ENCODE results near the gene LRRC4.

Gene LRRC4

GRCh38 chr7:128037081-128037480 lies 5.8 kb upstream of the LRRC4 start:
- TF ChIP-seq POLR2AphosphoS5 (IDR thresholded peaks at IDR 0.05; ENCODE audit: low read depth): no peak
- no peak for TF ChIP-seq GABPA (IDR thresholded peaks at IDR 0.05; ENCODE audit: low read depth)
- no peak for TF ChIP-seq SPI1 (IDR thresholded peaks at IDR 0.05; ENCODE audit: borderline replicate concordance, low read depth)
- TF ChIP-seq REST (IDR thresholded peaks at IDR 0.05; ENCODE audit: insufficient replicate concordance, low read depth): no peak
- TF ChIP-seq CTCF (IDR thresholded peaks at IDR 0.05; ENCODE audit: insufficient read depth, low read length): no peak
- no peak overlapping the region for H3K4me3 ChIP-seq (replicated peaks; ENCODE audit: insufficient read depth, low read length)
- H3K27ac ChIP-seq (replicated peaks): no peak overlapping the region

GRCh38 chr7:128036226-128036940 lies 5.1 kb upstream of the LRRC4 start:
- Histone ChIP-seq H3K27me3 (ENCODE audit: insufficient read depth, poor library complexity, severe bottlenecking) (no peaks in the 10 kb centered on the region), H3K4me3 (replicated peaks; ENCODE audit: insufficient read depth, low read length) (no peak overlapping the region), H3K27ac (replicated peaks) (no peak overlapping the region)
- TF ChIP-seq POLR2AphosphoS5 (IDR thresholded peaks at IDR 0.05; ENCODE audit: low read depth) (no peak), SPI1 (IDR thresholded peaks at IDR 0.05; ENCODE audit: borderline replicate concordance, low read depth) (no peak), CTCF (IDR thresholded peaks at IDR 0.05; ENCODE audit: insufficient read depth, low read length) (no peak), GABPA (IDR thresholded peaks at IDR 0.05; ENCODE audit: low read depth) (no peak), REST (IDR thresholded peaks at IDR 0.05; ENCODE audit: insufficient replicate concordance, low read depth) (no peak)
- no peak for DNase-seq (ENCODE audit: low read depth in 1 of 2, low spot score in 1 of 2)

More at GRCh38 chr7:128037081-128037480, 5.8 kb upstream of the LRRC4 start:
- no peaks in the 10 kb centered on the region for H3K27me3 ChIP-seq (ENCODE audit: insufficient read depth, poor library complexity, severe bottlenecking)
- DNase-seq (ENCODE audit: low read depth in 1 of 2, low spot score in 1 of 2): no peak

- DNase-seq (ENCODE audit: low read depth in 1 of 2, low spot score in 1 of 2): peak in 1 of 2 experiments; percentile 23
- TF ChIP-seq CTCF (IDR thresholded peaks at IDR 0.05; ENCODE audit: insufficient read depth, low read length): peak; percentile 24
- TF ChIP-seq POLR2AphosphoS5 (IDR thresholded peaks at IDR 0.05; ENCODE audit: low read depth): no peak
- Histone ChIP-seq H3K4me3 (replicated peaks; ENCODE audit: insufficient read depth, low read length) (no peak overlapping the region), H3K27ac (replicated peaks) (no peak overlapping the region), H3K27me3 (ENCODE audit: insufficient read depth, poor library complexity, severe bottlenecking) (no peaks in the 10 kb centered on the region)
Measured at GRCh38 chr7:128035712-128036111, 4.5 kb upstream of the LRRC4 start.

- TF ChIP-seq GABPA (IDR thresholded peaks at IDR 0.05; ENCODE audit: low read depth): no peak
- TF ChIP-seq POLR2AphosphoS5 (IDR thresholded peaks at IDR 0.05; ENCODE audit: low read depth): no peak
- TF ChIP-seq SPI1 (IDR thresholded peaks at IDR 0.05; ENCODE audit: borderline replicate concordance, low read depth): no peak
- no peak for TF ChIP-seq REST (IDR thresholded peaks at IDR 0.05; ENCODE audit: insufficient replicate concordance, low read depth)
- no peak for TF ChIP-seq CTCF (IDR thresholded peaks at IDR 0.05; ENCODE audit: insufficient read depth, low read length)
- no peak for DNase-seq (ENCODE audit: low read depth in 1 of 2, low spot score in 1 of 2)
- Histone ChIP-seq H3K4me3 (replicated peaks; ENCODE audit: insufficient read depth, low read length) (no peak overlapping the region), H3K27me3 (ENCODE audit: insufficient read depth, poor library complexity, severe bottlenecking) (no peaks in the 10 kb centered on the region), H3K27ac (replicated peaks) (no peak overlapping the region)
Measured at GRCh38 chr7:128034825-128035224, 3.6 kb upstream of the LRRC4 start.
